ENCODE data around the gene SPA17.

The SPA17 gene

DNA sequence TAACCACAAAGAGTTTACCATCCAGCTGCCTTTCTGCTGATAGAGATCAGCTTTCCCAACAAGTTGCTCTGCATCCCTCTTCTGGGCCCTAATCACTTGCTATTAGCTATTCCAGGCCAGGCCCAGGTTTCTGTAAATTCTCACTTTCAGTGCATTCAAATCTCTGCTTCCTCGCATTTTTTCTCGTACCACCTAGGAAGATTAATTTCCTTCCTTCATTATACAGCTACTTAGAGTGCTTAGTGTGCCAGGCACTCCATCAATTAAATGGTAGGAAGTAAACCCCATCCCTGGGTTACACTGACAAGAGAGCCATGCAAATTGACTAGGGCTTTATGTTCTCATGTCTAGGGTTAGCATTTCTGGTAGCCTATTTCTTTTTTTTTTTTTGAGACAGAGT lies 9.8 kb upstream of the SPA17 start:
- DNase-seq, result no peak

GRCh38 chr11:124667601-124668000 lies 6.1 kb upstream of the SPA17 start:
- no peak for DNase-seq

GRCh38 chr11:124669193-124669592 lies 4.5 kb upstream of the SPA17 start:
- DNase-seq, result peak; percentile 31

DNA sequence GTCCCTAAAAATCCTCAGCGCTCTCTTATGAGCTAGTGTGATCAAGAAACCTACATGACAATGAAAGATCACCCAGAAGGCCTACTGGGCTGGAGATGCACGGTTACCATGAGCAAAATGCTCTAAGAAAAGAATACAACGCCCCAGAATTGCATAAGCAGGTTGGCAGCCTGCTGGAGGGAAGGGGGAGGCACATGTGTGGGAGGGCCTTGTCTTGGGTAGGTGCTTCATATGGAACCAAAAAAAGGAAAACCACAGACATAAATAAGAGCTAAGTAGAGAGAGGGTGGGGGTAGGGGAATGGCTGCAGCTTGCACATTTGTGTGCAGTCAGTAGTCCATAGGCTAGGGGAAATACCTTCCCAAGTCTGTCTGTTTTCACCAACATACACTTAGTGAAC lies 3.0 kb upstream of the SPA17 start:
- no peak for DNase-seq

GRCh38 chr11:124672536-124673215 lies 1.0 kb upstream of the SPA17 start:
- no peak for DNase-seq

DNA sequence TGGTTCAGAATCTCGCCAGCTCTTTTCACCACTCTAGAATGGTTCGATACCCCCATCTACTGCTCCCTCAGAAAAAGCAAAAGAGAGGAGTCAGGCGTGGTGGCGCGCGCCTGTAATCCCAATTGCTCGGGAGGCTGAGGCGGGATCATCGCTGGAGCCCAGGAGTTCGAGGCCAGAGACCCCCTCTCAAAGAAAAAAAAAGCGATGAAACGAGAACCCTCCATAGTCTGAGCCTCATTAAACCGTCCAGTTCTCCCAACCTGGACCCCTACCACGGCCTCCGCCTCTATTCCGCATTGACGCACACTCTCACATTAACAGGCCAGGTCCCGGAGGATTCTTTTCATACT lies 439 bp downstream of the SPA17 start:
- DNase-seq, result no peak

DNA sequence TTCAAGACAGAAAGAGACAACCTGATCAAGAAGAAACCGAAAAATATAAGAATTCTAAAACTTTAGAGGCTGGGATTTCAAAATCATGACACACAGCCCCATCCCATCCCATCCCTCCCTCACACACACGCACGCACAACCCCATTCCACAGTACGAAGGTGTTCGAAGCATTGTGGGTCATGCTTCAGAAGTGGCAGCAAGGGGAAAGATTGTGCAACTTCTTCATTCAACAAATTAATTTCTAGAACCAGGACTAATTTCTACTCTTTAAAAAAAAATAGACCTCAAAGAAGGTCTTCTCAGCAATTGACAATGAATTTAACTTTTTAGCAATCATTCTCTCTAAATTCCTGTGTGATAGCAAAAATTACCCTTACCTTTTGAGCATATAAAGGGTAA lies 867 bp downstream of the SPA17 start:
- DNase-seq, result no peak

DNA sequence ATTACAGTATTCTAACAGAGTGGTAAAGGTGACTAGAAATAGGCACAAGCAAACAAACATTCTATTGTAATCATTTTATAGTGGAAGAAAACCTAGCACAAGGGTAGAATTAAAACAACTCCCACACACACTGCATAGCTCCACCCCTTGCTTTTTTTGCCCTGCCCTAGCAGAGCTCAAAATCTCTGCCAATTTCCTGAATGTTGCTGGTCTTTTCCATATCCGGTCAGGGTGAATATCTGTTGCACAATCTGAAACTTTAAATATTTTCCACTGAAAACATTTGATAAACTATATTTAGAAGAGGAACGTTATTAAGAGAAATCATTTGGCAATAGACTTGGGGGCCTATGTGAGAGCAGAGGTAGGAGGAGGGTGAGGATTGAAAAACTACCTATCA lies 2.7 kb downstream of the SPA17 start:
- no peak for DNase-seq

DNA sequence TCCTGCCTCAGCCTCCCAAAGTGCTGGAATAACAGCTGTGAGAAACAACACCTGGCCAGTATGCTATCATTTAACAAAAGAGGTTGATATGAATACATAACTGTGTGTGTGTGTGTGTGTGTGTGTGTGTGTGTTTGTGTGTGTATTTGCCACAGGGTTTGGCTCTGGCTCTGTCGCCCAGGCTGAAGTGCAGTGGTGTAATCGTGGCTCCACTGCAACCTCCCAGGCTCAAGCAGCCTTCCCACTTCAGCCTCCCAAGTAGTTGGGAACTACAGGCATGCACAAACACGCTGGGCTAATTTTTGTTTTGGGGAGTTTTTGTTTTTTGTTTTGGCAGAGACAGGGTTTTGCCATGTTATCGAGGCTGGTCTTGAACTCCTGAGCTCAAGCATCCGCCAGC lies 4.7 kb downstream of the SPA17 start:
- DNase-seq, result no peak

GRCh38 chr11:124681421-124681820 lies 7.7 kb downstream of the SPA17 start:
- no peak for DNase-seq

DNA sequence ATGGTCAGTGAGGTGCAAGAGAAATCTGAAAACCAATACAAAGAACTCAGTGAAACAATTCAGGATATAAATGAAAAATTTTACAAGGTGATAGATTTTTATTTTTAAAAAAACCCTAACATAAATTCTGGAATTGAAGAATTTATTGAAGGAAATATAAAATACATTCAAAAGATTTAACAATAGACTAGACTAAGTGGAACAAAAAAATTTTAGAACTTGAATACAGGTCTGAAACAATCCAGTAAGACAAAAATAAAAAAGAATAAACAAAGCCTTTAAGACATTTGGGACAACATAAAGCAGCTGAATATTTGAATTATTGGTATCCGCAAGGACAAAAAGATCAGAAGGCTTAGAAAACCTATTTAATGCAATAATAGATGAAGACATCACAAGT lies 8.7 kb downstream of the SPA17 start:
- no peak for DNase-seq

DNA sequence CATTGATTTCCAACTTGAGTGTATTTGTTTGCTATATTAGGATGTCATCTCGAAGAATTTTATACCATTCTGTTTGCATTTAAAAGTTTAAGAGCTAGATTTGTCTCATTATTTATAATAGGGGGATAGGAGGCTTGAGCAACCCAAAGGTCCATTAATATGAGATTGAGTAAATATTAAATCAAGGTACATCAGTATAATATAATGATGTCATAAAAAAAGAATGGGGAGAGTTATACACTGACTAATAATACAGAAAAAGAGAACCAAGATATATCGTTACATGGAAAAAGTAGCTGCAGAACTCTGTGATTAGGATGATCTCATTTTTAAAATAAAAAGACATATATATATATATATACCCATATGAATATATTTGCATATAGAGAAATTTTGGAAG lies 19.4 kb downstream of the SPA17 start:
- no peak for DNase-seq

GRCh38 chr11:124699547-124699946 lies 25.8 kb downstream of the SPA17 start:
- DNase-seq, result no peak

- DNase-seq, result no peak
Measured at GRCh38 chr11:124700028-124700427, 26.3 kb downstream of the SPA17 start.

- DNase-seq, result no peak
Measured at GRCh38 chr11:124707829-124708228, 34.1 kb downstream of the SPA17 start.

- no peak for DNase-seq
Measured at GRCh38 chr11:124712392-124712791, 38.7 kb downstream of the SPA17 start.

- DNase-seq, result no peak
Measured at GRCh38 chr11:124716591-124716990, 42.9 kb downstream of the SPA17 start.

DNA sequence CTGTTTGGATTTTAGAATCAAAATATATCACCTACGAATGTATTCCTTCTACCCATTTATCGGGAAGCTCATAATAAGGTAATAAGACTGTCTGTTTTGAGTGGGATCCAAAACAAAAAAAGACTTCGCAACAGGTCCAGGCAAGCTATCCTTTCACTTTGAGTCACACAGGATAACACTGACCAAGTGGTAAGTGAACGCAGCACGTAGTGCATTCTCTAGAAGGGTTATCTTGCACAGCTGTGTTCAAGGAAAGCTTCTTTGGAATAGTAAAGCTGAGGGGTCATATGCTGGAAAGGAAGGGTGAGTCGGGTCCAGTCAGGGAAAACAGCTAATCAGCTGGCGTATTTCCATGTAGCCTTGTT lies 43.7 kb downstream of the SPA17 start:
- DNase-seq, result no peak

DNA sequence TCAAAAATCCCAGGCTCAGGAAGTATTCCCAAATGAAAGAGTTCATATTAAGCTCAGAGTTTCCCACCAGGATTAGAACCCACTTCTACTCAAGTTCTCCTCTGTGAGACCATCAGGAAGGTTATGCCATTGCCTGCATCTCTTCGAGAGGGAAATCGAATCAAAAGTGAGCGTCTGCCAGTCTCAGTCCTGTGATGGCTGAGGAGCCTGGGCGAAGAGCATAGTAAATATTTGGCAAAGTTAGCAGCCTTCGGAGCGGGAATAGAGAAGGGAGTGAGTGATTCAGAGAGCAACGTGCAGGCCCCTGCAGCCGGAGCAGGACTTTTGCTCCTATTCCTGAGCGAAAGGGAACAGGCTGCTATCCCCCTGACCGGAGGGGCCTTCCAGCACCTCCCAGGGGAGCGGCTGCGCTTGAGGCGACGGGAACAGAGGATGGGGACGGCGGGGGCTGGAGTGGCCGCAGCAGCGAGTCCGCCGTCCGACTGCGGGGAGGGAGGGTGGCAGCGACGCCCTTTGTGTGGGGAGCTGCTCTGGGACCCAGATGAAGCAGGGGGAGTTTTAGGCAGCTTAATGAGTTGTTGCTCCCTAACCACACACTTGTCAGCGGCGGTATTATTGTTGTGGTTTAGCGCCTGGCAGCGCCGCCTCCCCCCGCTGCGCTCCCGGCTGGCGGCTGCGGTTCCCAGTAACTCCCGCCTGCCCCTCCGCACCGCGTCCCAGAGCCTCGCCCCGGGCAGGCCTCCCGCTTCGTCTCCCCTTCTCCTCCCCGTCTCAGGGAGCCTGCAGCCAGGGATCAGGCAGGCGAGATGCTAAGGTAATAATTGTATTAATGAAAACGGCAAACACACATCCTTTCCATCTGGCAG lies 44.3 kb downstream of the SPA17 start:
- DNase-seq, result no peak

GRCh38 chr11:124718801-124719200 lies 45.1 kb downstream of the SPA17 start:
- DNase-seq, result no peak

- no peak for DNase-seq
Measured at GRCh38 chr11:124719534-124719933, 45.8 kb downstream of the SPA17 start.

GRCh38 chr11:124722176-124722575 lies 48.5 kb downstream of the SPA17 start:
- no peak for DNase-seq

- DNase-seq, result no peak
Measured at GRCh38 chr11:124724979-124725718, 51.4 kb downstream of the SPA17 start.

GRCh38 chr11:124725719-124726105 lies 52.0 kb downstream of the SPA17 start:
- no peak for DNase-seq

Measured in activated T-cell treated with anti-CD3 and anti-CD28 coated beads for 4 hours (primary cell).